GM19452 (cell line): ENCODE results near the gene SPINT1.

Experiments used
- ATAC-seq: cut with Tn5 transposase; IDR thresholded peaks from one replicate; pipeline ENCODE4 v1.9.1; 2021; ENCODE audit not compliant: unreplicated experiment

Gene SPINT1

GRCh38 chr15:40843885-40844695 lies at the start of gene SPINT1:
Gene SPINT1, plus strand, starts transcription at chr15:40844048. Its CDS starts 507 bp downstream, at chr15:40844555.
- ATAC-seq = no peak

- no peak for ATAC-seq
These were observed 47.8 kb upstream of the SPINT1 start for GRCh38 chr15:40796041-40796440.

- no peak for ATAC-seq
These were observed 47.3 kb upstream of the SPINT1 start for GRCh38 chr15:40796512-40796911.

- ATAC-seq = no peak
These were observed 44.3 kb upstream of the SPINT1 start for GRCh38 chr15:40799523-40799922.

- no peak for ATAC-seq
These were observed 40.8 kb upstream of the SPINT1 start for GRCh38 chr15:40803076-40803475.

- no peak for ATAC-seq
These were observed 40.2 kb upstream of the SPINT1 start for GRCh38 chr15:40803688-40804087.

- no peak for ATAC-seq
These were observed 37.2 kb upstream of the SPINT1 start for GRCh38 chr15:40806672-40807027.

- peak; percentile 93 for ATAC-seq
These were observed 36.6 kb upstream of the SPINT1 start, which contains the start of the genes DNAJC17 and ZFYVE19 for GRCh38 chr15:40807028-40807887. Gene DNAJC17, minus strand, starts transcription at chr15:40807473. Its CDS starts 27 bp downstream, at chr15:40807446. Gene ZFYVE19, plus strand, starts transcription at chr15:40807089. Its CDS starts 501 bp downstream, at chr15:40807590.

- ATAC-seq = no peak
These were observed 35.9 kb upstream of the SPINT1 start for GRCh38 chr15:40807888-40808461.

GRCh38 chr15:40808861-40809450 lies 34.9 kb upstream of the SPINT1 start:
- ATAC-seq = no peak

GRCh38 chr15:40812721-40813425 lies 31.0 kb upstream of the SPINT1 start:
- no peak for ATAC-seq

- ATAC-seq = no peak
These were observed 28.7 kb upstream of the SPINT1 start for GRCh38 chr15:40815042-40815698.

GRCh38 chr15:40819048-40819447 lies 24.8 kb upstream of the SPINT1 start:
- ATAC-seq = no peak

- ATAC-seq = no peak
These were observed 22.7 kb upstream of the SPINT1 start for GRCh38 chr15:40821195-40821594.

GRCh38 chr15:40823572-40824343 lies 20.1 kb upstream of the SPINT1 start:
- ATAC-seq = no peak

GRCh38 chr15:40825661-40826422 lies 18.0 kb upstream of the SPINT1 start:
- no peak for ATAC-seq

- ATAC-seq = no peak
These were observed 17.3 kb upstream of the SPINT1 start for GRCh38 chr15:40826423-40827075.

- ATAC-seq = no peak
These were observed 15.3 kb upstream of the SPINT1 start, which contains the start of gene PPP1R14D for GRCh38 chr15:40828447-40829036. Gene PPP1R14D, minus strand, starts transcription at chr15:40828708. Its CDS starts 67 bp downstream, at chr15:40828641.
